GM12801 (cell line): ENCODE measurements around the gene MYOD1.

Experiments used
- TF ChIP-seq, protein P1 (sequence below): IDR thresholded peaks from one replicate; pipeline ENCODE4 v1.5.1; 2011; ENCODE audit warnings: control low read depth; ENCODE audit not compliant: insufficient read length; ENCODE audit errors: extremely low read depth

Gene MYOD1

DNA sequence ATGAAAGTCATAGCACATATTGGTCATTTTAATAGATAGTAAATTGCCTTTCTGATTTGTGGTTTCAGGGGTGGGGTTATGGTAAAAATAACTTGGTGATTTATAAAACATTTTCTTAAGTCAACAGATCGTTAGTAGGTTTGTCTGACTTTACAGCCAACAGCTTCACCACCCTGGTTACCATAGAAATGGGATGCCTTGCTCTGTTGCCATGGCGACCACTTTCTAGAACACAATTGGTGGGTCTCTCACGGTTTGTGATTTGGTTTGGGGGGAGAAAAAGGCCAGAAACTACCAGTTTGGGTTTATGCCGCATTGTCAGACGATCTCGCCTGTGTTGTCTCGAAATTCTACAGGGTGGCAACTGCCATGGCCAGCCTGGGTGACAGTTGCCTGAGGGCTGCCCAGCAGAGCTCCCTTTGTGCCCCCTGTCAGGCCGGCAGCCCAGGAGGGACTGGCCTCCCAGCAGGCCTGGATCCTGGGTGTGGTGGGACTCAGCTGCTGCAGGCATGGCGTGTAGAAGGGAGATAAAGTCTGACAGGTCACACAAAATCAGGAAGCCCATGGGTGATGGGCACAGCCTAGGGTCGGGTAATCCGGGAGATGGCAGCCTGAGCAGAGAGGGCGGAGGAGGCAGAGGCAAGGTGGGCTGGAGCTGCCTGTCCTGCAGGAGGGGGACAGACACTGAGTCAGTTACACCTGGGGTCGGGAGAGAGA is 46.1 kb downstream of the MYOD1 start:
- TF ChIP-seq, protein P1, sequence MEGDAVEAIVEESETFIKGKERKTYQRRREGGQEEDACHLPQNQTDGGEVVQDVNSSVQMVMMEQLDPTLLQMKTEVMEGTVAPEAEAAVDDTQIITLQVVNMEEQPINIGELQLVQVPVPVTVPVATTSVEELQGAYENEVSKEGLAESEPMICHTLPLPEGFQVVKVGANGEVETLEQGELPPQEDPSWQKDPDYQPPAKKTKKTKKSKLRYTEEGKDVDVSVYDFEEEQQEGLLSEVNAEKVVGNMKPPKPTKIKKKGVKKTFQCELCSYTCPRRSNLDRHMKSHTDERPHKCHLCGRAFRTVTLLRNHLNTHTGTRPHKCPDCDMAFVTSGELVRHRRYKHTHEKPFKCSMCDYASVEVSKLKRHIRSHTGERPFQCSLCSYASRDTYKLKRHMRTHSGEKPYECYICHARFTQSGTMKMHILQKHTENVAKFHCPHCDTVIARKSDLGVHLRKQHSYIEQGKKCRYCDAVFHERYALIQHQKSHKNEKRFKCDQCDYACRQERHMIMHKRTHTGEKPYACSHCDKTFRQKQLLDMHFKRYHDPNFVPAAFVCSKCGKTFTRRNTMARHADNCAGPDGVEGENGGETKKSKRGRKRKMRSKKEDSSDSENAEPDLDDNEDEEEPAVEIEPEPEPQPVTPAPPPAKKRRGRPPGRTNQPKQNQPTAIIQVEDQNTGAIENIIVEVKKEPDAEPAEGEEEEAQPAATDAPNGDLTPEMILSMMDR, result no peak

DNA sequence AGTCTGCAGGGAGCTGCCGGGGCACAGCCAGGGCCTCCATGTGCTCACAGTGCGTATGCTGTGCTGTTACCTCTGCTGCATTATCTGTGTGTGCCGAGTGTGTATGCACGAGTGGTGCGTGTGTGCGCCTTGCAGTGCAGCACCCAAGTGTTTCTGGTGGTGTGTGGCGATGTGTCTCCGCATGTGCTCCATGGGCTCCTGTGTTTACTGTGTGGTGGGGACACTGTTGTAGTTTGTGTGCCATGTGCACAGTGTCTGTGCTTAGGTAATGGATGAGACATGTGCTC is 46.6 kb downstream of the MYOD1 start:
- TF ChIP-seq, protein P1, result no peak

DNA sequence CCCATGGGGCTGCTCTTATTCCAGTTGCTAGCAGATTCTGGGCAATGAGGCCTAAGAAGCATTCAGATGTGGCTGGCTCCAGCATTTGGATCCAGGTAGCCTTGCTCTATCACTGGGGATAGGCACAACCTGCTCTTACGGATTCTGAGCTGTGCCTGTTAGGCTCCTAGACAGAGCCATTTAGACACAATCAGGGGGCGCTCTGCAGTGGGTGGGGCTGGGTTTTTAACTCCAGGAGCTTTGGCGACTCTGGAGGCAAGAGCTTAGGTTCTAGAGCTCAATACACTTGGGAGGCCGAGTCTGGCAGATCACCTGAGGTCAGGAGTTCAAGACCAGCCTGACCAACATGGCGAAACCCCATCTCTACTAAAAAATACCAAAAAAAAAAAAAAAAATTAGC is 47.2 kb downstream of the MYOD1 start:
- TF ChIP-seq, protein P1, result no peak

DNA sequence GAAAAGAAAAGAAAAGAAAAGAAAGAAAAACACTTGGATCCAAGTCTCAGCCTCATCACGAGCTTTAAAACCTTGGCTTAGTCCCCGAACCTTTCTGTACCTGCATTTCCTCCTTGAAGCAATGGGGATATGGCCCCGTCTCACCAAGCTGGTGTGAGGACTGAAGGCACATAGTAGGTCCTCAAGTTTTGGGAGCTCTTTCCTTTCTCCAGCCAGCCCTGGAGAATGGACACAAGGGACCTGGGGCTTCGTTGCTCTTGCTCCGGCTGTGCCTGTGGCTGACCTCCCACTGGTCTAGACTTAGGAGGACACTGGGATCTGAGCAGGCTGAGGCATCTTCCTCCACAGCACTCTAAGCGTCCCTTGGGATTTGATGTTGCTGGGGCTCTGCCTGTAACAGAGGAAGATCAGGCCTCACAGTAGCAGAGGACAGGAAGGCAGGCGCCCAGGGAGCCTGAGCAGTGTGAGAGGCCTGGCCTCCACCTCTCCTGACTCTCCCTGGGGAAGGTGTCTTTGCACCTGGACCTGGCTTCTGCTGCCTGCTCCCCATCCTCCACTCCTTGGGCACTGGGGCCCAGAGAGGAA is 48.0 kb downstream of the MYOD1 start:
- TF ChIP-seq, protein P1, result no peak

DNA sequence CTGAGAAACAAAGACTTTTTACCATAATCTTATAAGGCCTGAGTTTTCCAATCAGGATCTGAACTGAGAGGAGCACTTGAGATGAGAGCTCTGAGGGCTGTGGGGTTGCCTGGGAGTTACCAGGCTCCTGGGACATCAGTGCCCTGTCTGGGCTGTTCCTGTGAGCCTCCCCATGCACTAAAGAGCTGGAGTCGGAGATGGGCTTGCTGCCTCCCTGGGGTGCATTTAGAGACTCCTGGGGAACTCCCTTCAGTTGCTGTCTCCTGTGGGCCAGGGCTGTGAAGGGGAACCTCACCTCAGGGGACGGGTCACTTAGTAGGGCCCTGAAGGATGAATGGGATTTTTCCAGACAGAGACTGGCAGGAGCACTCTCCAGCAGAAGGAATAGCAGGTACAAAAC is 48.5 kb downstream of the MYOD1 start:
- TF ChIP-seq, protein P1, result no peak

DNA sequence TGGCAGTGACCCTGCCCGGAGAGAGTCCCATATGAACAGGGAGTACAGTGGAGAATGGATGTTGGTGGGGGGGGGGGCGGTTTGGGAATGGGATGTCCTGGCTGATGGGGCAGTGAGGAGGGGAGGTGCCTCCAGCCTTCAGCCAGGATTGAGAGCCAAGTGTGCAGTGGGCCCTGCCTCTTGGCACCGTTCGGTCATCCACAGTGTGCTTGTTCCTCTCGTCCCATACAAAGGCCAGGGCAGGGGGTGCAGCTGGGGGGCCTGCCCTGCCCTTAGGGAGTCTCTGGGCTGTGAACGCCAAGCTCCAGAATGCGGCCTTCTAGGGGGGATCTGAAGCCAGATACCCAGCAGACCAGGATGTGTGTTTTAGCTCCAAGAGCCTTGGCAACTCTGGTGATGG is 49.2 kb downstream of the MYOD1 start:
- TF ChIP-seq, protein P1, result no peak

DNA sequence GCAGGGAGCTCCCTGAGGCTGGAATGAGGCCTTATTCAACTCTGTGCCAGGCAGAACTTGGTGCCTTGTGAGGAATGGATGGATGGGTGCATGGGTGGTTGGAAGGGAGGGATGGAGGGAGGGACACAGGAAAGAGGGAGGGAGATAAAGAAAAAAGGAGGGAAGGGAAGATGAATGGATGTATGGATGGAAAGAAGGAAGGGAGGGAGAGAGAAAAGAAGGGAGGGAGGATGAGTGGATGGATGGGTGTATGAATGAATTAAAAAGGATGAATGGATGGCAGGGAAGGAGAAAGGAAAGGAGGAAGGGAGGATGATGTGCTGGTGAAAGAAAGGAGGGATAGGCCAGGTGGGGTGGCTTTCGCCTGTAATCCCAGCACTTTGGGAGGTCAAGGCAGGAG is 49.8 kb downstream of the MYOD1 start:
- TF ChIP-seq, protein P1, result no peak
